NOMO-1 treated with dmso at 0.1 percent for 144 hours (cell line): Measurements from ENCODE around the gene DHFR2.
"Not testable (repeated sequence)": the region's sequence is repeated elsewhere in the genome, so short reads cannot be mapped to it uniquely, and the experiment has no call there.

ENCODE experiments used
- DNase-seq: peaks from one replicate; lab custom pipeline; 2025; ENCODE audit not compliant: unreplicated experiment; lab: John Stamatoyannopoulos, UW

Gene DHFR2

DNA sequence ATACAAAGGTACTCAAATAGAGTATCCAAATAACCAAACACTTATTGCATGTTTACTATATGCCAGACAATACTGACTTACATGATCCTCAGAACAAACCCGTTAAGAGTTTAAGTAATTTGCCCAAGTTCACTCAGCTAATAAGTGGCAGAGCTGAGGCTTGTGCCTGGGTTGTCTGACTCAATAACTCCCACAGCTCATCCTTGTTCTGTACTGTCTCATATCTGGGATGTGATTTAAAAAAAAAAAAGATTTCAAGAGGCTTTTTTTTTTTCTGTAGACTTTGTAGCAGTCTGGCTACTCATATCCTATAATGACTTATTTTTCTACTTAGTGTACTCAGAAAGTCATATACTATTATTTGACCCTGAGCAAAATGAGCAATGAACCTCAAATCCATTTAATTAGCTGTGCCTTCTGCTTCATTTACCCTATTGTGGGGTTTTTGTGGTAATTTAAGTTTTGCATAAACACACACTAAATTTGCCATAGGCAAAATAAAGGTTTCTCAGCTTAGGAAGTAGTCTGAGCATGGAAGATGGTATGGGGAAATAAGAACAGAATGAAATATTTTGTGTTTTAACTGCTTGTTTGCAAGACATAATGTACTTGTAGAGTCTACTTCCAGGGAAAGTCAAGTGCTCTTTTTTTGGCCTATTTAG is 3.2 kb upstream of the DHFR2 start:
- no peak for DNase-seq

DNA sequence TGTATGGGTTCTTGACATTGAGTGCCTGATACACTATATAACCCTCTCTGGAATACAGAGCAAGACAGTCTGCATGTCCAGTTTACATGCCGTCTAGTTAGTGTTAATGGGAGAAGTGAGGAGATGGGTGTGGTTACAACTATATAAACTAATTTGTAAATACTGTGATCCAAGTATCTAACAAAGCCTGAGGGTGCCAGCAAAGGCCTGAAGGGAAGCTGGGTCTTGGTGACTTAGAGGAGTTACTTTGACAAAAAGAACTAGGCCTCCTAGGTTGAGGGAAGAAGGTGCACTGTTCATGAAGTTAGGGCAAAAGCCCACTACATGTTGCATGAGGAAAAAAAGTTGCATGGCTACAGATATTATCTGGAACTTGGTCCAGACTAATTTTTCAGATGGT is 2.4 kb upstream of the DHFR2 start:
- no peak for DNase-seq

DNA sequence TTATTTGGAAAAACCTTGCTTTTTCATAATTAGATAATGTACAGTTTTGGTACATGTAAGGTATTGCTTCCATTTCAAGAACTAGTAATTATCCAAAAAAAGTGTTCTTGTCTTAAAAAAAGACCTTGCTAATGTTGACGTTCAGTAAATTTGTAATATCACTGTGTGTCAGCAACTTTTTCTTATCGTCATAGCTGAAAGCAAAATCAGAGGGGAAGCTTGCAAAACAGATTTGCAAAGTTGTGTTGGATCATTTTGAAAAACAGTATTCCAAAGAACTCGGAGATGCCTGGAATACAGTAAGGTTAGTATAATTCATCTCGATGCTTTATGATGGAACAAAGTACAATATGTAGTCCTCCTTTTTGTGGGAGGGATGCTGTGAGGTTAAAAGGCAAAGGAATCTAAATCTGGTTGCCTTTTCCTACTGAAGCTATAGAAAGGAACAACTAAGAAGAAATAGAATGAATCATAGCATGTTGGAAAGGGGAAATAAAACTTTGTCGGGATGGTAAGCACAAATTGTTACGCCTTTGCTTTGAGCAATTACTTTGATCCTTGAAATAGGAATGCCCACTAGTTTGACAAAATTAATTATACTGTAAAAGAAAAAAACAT is 1.6 kb upstream of the DHFR2 start:
- no peak for DNase-seq

DNA sequence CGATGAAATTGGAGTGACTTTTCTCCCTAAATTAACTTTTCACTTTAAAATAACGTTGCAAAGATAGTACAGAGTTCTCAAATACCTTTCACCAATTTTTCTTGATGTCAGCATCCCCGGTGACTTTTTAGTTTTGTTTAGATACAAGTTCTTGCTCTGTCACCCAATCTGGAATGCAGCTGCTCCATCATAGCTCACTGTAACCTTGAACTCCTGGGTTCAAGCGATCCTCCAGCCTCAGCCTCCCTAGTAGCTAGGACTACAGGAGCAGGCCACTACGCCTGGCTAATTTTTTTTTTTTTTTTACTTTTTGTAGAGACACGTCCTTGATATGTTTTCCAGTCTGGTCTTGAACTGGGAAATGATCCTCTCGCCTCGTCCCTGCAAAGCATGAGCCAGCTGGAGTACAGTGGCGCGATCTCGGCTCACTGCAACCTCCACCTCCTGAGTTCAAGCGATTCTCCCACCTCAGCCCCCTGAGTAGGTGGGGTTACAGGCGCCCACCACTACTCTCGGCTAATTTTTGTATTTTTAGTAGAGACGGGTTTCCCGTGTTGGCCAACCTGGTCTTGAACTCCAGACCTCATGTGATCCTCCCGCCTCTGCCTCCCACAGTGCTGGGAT is 892 bp upstream of the DHFR2 start:
- DNase-seq: no peak

DNA sequence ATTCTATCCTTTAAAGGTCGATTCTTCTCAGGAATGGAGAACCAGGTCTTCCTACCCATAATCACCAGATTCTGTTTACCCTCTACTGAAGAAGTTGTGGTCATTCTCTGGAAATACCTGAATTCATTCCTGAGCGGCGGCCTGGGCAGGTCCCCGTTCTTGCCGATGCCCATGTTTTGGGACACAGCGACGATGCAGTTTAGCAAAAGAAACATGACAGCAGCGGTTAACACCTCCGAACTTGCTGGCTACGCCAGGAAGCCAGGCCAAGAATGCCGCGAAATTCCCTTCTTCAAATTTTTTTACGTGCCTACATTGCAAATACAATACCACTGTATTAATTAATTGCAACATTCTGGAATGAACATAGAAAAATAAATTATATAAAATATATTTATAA is 1.4 kb downstream of the DHFR2 start:
- no peak for DNase-seq

DNA sequence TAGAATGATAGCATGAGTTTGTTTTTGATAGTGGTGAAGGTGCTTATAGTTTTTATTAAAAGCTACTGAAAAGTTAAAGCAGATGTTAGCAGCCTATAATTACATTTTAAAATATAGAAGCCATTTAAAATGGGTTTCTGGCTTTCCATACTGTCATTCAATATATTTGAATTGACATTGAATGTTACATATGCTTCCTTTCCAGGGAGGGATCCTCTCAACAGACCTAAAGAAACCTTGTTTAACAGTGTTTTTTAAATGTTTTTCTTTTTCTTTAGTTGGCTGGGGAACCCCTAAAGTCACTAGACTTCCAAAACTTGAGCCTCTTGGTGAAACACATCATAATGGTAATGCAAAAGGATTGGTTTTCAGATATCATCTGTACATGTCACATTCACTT is 12.2 kb downstream of the DHFR2 start:
- no peak for DNase-seq

DNA sequence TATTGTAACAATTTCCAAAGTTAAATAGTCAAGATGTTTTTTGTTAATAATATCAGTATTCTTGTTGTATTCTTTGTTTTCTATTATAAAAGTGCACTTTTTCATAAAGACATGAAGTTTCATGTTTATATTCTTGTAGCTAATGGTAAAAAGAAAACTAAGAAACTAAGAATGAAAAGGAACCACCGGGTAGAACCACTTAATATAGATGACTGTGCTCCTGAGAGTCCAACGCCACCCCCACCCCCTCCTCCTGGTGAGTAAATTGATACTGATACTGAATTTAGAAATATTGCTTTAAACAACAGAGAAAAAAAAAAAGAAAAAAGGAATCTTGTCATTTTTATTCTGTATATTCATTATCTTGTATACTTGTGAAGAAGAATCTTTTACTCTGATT is 13.4 kb downstream of the DHFR2 start:
- DNase-seq: no peak

DNA sequence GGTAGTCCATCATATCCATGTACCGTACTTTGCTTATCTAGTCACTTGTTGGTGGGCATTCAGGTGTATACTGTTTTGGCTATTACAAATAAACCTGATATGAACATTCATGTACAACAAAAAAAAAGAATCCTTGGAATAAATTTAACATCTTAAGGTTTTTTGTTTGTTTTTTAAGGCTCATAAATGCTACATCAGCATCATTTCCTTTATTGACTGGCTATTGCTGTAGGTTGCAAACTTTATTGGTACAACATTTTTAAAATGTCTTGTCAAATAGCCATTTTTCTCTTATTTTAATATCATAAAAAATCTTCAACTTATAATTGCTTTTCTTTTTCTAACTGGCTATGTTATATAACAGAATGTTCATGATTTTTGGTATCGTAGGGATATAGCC is 16.2 kb downstream of the DHFR2 start:
- no peak for DNase-seq

DNA sequence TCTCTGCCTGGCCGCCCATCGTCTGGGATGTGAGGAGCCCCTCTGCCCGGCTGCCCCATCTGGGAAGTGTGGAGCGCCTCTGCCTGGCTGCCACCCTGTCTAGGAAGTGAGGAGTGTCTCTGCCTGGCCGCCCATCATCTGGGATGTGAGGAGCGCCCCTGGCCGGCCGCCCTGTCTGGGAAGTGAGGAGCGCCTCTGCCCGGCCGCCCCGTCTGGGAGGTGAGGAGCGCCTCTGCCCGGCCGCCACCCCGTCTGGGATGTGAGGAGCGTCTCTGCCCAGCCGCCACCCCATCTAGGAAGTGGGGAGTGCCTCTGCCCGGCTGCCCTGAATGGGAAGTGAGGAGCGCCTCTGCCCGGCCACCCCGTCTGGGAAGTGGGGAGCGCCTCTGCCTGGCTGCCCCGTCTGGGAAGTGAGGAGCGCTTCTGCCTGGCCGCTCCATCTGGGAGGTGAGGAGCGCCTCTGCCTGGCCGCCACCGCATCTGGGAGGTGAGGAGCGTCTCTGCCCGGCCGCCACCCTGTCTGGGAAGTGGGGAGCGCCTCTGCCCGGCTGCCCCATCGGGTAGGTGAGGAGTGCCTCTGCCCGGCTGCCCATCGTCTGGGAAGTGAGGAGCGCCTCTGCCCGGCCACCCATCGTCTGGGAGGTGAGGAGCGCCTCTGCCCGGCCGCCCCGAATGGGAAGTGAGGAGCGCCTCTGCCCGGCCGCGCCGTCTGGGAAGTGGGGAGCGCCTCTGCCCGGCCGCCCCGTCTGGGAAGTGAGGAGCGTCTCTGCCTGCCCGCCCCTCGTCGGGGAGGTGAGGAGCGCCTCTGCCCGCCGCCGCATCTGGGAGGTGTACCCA is 18.4 kb downstream of the DHFR2 start:
- not testable (repeated sequence) for DNase-seq

DNA sequence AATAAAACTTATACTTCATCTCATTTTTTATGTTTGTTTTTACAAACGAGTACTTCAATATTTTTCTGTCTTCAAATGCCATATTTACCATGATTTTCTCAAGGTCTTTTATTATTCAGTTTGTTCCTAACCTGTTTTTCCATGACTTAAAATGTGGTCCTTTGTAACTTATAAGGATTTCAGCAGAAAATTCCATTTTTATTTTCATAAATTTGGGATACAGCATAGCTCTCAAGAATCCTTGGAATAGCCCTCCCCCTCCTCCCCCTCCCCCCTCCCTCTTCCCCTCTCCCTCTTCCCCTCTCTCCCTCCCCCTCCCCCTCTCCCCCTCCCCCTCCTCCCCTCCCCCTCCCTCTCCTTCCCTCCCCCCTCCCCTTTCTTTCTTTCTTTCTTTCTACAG is 19.4 kb downstream of the DHFR2 start:
- DNase-seq: no peak

DNA sequence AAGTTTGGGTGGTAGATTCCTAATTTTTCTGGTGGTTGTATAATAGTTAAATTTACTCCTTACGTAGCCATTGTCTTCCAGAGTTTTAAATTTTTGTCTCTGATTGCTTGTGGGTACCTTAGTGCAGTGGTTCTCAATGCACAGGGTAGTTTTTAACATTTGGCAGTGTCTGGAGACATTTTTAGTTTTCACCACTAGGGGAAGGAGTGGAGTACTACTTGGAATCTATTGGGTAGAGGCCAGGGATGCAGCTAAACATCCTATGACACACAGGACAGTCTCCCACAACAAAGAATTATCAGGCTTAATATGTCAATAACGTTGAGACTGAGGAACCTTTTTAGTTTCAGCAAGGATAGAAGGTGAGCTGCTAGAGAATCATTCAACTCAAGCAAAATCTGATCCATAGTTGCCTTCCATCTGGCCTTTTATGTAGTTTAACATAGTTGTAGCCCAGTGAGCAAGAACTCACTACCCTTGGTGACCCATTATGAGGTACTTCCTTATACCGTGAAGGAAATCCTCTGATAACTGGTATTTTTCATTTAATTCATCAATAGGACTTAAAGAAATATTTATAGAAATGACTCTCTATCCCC is 25.7 kb downstream of the DHFR2 start:
- no peak for DNase-seq

DNA sequence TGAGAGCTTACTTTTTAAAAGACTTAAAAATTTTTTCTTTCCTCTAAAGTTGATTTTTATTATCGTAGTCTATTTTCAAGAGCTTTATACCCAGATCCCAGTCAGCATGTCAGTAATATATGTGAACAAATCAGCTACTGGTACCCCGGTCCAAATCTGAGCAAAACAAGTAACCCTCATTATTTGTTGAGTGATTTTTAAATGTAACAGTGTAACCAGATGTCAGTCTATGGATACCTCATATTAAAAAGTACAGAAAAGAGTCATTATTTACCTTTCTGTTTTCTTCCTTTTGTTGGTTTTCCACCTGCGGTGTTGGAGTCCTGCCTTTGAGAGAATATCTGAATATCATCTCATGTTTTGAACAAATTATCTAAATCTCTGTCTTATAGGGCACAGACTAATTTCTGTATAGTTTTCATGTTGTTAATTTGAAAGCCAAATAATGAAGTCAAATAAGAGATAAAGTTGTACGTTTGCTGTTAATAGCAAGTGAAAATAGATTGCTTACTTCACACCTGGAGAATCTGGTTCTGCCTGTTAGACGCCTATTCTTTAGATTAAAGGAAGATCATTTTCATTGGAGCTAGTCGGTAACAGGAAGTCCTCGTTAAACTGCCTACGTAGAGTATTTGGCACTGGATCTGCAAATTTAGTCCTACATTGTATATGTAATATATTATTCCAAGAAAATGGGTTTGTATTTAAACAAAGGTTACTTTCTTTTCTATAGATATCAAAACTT is 34.5 kb downstream of the DHFR2 start, which contains the start of gene STX19:
Gene STX19, minus strand, starts transcription at position 505 of the 745 bp plus-strand sequence. CDS start 13,328 bp downstream, outside the sequence.
- no peak for DNase-seq

DNA sequence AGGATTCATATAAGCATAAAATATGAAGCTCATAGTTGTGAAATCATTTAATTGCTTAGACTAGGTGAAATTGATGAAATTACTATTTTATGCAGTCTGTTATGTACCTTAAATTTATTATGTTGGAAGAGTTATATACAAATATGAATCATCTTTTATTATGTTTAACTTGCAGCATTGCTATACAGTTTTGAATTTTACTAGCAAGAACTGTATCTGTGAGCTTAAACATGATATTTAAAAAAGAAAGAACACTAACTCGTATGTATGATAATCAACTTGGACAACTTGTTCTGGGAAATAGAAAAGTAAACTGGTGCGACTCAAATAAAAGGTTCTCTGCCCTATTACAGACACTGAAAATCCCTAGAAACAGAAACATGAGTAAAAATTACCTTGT is 36.1 kb downstream of the DHFR2 start:
- DNase-seq: no peak

DNA sequence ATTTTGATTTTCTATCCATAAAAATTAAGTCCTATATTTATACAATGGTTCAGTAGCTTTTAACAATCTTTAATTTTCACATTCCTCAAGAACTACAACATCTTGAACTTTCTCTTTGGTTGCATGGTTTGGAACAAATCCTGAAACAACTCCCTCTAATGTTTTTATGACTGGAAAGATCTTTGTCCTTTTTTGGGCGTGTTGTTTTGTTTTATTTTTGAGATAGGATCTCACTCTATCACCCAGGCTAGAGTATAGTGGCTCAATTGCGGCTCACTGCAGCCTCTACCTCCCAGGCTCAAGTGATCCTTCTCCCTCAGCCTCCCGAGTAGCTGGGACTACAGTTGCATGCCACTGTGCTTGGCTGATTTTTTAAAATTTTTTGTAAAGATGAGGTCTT is 38.3 kb downstream of the DHFR2 start:
- no peak for DNase-seq

DNA sequence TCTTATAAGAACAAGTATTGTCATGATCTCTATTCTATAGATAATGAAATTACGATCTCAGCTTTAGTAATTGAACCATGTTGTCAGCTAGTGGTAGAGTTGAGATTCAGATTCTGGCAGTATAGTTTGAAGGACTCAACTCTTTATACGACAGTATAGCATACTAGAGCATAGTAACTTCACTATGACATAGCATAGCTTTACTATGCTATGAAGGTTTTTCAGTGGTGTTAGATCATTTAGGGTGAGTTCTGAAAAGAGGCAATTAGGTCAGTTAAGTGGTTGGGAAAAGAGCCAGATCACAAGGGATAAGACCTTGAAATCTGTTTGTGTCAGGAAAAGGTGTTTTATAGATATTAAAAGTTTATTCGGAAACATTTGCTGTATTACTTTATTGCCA is 42.4 kb downstream of the DHFR2 start:
- DNase-seq: no peak

DNA sequence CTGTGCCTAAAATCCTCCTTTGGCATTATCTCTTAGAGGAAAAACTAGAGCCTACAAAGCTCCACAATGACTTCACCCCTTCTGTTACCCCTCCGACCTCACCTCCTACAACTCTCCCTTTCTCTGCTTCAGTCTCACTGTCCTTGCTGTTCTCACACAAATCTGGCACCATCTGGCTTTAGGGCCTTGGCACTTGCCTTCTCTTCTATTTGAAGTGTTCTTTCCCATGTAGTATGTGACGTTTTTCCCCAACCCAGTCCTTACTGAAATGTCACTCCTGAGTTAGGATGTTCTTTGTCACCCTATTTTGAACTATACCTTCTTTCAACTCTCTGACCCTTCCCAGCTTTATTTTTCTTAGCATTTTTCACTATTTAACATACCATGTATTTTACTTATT is 43.1 kb downstream of the DHFR2 start:
- DNase-seq: no peak

DNA sequence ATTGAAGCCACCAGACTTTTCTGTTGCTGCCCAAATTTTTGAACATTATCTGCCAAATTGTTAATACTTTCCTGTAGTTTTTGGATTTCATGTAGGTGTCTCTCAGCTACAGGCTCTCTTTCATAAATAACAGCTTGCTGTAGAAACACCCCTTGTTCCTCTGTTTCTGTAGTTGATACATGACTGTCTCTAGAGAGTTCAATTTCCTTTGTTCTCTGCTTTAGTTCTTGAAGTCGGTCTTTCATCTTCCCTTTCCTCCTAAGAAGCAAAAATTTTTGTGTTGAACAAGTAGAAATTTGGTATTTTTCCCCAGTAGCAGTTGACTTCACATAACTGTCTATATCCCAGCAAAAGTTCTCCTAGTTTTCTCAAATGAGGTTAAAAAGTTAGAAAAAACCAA is 47.7 kb downstream of the DHFR2 start:
- no peak for DNase-seq

DNA sequence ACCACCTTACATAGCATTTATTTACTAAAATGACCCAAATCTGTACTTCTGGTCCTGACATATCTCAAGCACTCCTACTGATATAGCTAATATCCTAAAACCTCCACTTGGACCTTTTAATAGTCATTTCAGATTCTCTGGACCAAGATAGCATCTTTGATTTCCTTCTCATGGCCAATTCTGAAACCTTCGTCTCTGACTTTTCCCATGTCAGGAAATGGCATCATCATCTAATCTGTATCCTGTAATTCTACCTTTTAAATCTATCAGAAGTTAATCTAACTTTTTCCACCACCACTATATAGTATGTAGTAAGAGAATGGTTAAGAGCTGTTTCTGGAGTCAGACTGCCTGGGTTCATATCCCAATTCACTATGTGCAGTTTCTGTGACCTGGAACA is 50.5 kb downstream of the DHFR2 start:
- DNase-seq: no peak

DNA sequence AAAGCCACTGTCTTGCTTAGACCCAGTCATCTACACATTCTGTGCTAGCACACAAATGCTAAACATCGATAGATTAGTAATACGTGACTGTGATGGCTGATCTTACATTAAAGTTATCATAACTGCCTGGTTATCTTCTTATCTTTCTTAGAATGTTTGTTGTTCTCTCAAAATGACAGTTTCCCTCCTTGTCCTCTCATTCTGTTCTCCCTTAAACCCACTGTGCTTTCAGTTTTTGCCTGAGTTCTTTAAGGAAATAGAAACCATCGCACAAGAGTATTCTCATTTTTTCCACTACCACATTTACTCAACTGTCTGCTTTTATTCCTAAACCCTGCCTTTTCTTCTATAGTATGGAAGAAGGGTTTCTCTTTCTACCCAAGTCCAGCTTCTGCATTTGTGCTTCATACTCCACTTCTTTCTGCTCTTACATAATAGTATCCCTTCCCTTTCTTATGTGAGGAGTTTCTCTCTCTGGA is 51.4 kb downstream of the DHFR2 start:
- no peak for DNase-seq

DNA sequence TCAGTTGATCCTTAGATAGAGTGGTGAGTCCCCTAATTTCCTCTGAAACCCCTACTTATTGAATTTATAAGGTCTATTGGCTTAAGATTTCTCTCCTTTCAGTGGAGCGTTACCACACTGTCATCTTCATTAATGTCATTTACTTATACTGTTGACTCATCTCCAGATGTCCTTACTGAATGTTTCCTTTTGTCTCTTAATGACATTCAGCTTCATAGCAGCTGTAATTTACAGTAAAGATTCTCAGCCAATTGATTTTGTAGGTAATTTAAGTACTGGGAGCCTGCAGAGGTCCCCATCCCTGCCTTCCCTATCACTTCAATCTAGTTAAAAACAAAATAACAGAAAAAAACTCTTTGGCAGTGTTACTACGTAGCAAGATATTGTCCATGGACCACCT is 53.1 kb downstream of the DHFR2 start:
- no peak for DNase-seq
